Ishikawa (cell line): ENCODE results near the gene PTCD3.

Source experiments
- CREB1 ChIP-seq: IDR thresholded peaks from 2 replicates; pipeline ENCODE4 v1.6.1; 2012; ENCODE audit warnings: low read depth
- EP300 ChIP-seq: IDR thresholded peaks from 2 replicates; pipeline ENCODE4 v1.6.1; 2012; ENCODE audit warnings: borderline replicate concordance
- FOXM1 ChIP-seq: IDR thresholded peaks from 2 replicates; pipeline ENCODE4 v1.6.1; 2012; ENCODE audit warnings: low read depth, borderline replicate concordance
- NFIC ChIP-seq: IDR thresholded peaks from 2 replicates; pipeline ENCODE4 v1.6.1; 2012
- RAD21 ChIP-seq: IDR thresholded peaks from 2 replicates; pipeline ENCODE4 v1.6.1; 2012; ENCODE audit warnings: low read depth
- TAF1 ChIP-seq: IDR thresholded peaks from 2 replicates; pipeline ENCODE4 v1.6.1; 2012; ENCODE audit warnings: low read depth, mild to moderate bottlenecking
- YY1 ChIP-seq: IDR thresholded peaks from 2 replicates; pipeline ENCODE4 v1.6.1; 2012; ENCODE audit warnings: low read depth
- ZBTB7A ChIP-seq: IDR thresholded peaks from 2 replicates; pipeline ENCODE4 v1.6.1; 2012; ENCODE audit warnings: low read depth
- TF ChIP-seq, protein P1 (sequence below): IDR thresholded peaks from 2 replicates; pipeline ENCODE4 v1.6.1; 2012; ENCODE audit warnings: low read depth, mild to moderate bottlenecking

DNA sequence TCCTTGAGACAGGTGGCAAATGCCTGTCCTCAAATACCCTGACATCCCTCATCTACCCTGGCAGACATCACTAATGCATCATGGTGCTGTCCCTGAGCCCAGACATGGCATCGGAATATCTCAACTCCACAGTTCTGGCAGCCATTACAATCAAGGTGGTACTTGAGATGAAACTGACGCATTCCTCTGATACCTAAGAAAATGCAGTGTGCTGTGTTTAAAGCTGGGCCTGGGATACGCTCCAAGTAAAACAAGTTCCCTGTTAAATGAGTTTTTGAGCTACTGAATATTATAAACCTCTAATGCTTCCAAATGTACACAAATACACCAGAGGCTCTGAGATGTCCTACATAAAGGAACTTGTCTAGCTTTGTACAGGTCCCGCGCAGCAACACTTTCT is 30.1 kb upstream of the PTCD3 start:
- no peak for TF ChIP-seq NFIC
- no peak for TF ChIP-seq YY1
- no peak for TF ChIP-seq TAF1
- no peak for TF ChIP-seq EP300
- no peak for TF ChIP-seq FOXM1
- TF ChIP-seq ZBTB7A: no peak
- no peak for TF ChIP-seq CREB1
- TF ChIP-seq RAD21: no peak
- TF ChIP-seq, protein P1, sequence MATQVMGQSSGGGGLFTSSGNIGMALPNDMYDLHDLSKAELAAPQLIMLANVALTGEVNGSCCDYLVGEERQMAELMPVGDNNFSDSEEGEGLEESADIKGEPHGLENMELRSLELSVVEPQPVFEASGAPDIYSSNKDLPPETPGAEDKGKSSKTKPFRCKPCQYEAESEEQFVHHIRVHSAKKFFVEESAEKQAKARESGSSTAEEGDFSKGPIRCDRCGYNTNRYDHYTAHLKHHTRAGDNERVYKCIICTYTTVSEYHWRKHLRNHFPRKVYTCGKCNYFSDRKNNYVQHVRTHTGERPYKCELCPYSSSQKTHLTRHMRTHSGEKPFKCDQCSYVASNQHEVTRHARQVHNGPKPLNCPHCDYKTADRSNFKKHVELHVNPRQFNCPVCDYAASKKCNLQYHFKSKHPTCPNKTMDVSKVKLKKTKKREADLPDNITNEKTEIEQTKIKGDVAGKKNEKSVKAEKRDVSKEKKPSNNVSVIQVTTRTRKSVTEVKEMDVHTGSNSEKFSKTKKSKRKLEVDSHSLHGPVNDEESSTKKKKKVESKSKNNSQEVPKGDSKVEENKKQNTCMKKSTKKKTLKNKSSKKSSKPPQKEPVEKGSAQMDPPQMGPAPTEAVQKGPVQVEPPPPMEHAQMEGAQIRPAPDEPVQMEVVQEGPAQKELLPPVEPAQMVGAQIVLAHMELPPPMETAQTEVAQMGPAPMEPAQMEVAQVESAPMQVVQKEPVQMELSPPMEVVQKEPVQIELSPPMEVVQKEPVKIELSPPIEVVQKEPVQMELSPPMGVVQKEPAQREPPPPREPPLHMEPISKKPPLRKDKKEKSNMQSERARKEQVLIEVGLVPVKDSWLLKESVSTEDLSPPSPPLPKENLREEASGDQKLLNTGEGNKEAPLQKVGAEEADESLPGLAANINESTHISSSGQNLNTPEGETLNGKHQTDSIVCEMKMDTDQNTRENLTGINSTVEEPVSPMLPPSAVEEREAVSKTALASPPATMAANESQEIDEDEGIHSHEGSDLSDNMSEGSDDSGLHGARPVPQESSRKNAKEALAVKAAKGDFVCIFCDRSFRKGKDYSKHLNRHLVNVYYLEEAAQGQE: no peak
